Astrocyte of the cerebellum (primary cell): Measurements from ENCODE around the gene LAMB2.

ENCODE experiments used
- DNase-seq: peaks from one replicate; pipeline ENCODE4 v3.0.0-alpha.2; 2011; ENCODE audit warnings: low read depth
- H3K4me3 ChIP-seq: 2 replicates; pipeline ENCODE4 v1.5.1; 2011; ENCODE audit warnings: mild to moderate bottlenecking, low read depth, low read length, moderate library complexity
- in situ Hi-C: cut with HindIII; loops from 2 replicates; pipeline ENCODE4 v1.10.0; 2017; ENCODE audit warnings: low sequenced_read_pairs
- TF ChIP-seq, protein P1 (sequence below): IDR thresholded peaks from 2 replicates; pipeline ENCODE4 v1.5.1; 2012; ENCODE audit warnings: low read length, low read depth, moderate library complexity, mild to moderate bottlenecking; ENCODE audit errors: missing control alignments

LAMB2 gene

GRCh38 chr3:49104427-49105291 is 28.2 kb downstream of the LAMB2 start, which contains the start of gene QARS1:
QARS1 (minus strand) TSS chr3:49104757; CDS start chr3:49104733, 24 bp downstream.
- TF ChIP-seq, protein P1, sequence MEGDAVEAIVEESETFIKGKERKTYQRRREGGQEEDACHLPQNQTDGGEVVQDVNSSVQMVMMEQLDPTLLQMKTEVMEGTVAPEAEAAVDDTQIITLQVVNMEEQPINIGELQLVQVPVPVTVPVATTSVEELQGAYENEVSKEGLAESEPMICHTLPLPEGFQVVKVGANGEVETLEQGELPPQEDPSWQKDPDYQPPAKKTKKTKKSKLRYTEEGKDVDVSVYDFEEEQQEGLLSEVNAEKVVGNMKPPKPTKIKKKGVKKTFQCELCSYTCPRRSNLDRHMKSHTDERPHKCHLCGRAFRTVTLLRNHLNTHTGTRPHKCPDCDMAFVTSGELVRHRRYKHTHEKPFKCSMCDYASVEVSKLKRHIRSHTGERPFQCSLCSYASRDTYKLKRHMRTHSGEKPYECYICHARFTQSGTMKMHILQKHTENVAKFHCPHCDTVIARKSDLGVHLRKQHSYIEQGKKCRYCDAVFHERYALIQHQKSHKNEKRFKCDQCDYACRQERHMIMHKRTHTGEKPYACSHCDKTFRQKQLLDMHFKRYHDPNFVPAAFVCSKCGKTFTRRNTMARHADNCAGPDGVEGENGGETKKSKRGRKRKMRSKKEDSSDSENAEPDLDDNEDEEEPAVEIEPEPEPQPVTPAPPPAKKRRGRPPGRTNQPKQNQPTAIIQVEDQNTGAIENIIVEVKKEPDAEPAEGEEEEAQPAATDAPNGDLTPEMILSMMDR = no peak
- in situ Hi-C loops = no loop called here
- H3K4me3 ChIP-seq = peak within 1 kb of the TSS; percentile 77
- peak; percentile 80 for DNase-seq

DNA sequence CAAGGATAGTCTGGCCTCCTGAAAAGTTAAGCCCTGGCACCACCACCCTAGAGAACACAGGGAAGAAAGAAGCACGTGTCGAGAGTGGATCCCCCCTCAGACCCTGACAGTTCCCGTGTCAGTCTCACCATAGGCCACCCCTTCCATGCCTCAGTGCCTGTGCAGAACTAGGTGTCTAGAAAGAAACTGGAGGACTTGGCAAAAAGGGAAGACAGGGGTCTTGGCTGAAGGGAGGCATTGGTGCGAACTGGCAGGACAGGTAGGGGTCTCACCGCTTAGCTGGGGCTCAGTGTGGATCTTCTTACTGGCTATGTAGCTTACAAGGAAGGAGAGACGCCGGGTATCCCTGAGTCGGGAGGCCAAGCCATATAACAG is 28.8 kb downstream of the LAMB2 start:
- in situ Hi-C loops = no loop called here
- no peak for DNase-seq
- peak overlapping the region; percentile 77 for H3K4me3 ChIP-seq

DNA sequence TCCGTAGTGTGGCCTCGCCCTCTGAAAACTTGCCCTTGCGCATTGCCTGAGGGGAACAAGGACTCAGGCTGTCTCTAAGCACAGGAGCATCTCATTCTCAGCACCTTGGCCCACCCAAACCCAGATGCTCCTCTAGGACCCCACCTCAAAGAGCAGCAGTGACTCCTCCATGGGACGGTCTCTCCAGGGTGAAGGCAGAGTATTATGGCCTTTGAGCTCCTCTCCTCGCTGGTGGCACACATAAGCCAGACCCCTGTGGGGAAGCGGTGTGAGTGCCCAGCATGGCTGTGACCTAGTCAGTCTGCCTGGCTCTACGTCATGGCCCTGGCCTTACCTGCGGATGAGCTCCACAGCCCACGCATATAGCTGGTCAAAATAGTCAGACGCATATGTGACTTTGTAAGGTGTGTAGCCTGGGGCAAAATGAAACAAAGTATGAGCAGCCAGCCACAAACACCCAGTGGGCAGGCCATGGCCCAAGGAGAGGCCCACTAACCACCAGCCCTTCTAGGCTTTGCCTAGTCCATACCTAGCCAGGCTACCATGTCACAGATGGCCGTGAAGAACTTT is 32.7 kb downstream of the LAMB2 start:
- in situ Hi-C loops = no loop called here
- DNase-seq = no peak
- TF ChIP-seq, protein P1 = no peak
- no peak overlapping the region for H3K4me3 ChIP-seq

More for the DNA sequence above, 28.8 kb downstream of the LAMB2 start:
- TF ChIP-seq, protein P1 = no peak

DNA sequence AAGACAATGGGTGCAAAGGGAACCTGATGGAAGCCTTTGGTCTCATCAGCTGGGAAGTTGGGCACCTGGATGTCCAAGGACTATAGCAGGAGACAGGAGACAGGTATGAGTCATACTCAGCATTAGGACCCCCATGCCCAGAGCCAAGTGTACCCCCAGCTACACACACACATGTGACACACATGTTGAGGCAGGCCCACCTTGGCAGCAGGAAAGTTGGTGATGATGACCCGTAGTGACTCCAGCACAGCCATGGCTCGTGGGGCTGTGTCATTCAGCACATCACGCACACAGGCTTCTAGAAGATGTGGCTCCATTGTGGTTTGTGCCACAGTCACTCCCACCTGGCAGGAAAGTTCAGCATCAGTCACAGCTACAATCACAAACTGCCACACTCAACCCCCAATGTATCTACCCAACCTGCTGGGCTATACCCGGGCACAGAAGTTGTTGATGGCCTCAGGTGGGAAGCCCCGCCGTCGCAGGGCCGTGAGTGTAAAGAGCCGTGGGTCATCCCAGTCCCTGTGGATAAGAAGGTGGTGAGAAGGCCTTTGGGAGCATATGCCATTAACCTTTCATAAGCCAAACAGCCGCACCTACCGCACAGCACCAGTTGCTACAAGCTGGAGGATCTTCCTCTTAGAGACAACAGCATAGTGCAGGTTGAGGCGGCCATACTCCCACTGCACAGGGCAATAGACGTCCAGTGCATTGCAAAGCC is 33.8 kb downstream of the LAMB2 start:
- H3K4me3 ChIP-seq = no peak overlapping the region
- TF ChIP-seq, protein P1 = no peak
- DNase-seq = no peak
- in situ Hi-C loops = no loop called here

- no peak overlapping the region for H3K4me3 ChIP-seq
- DNase-seq = no peak
- TF ChIP-seq, protein P1 = no peak
- in situ Hi-C loops = no loop called here
Measured at GRCh38 chr3:49098429-49098828, 34.4 kb downstream of the LAMB2 start.
